D721Med (cell line): ENCODE data around the gene HEXB.

Experiments used
- DNase-seq: peaks from one replicate; pipeline ENCODE4 v3.0.0; 2011; ENCODE audit warnings: low spot score; ENCODE audit not compliant: insufficient read length
- FAIRE-seq: peaks from 2 replicates; lab custom pipeline; 2011; peaks lifted over from hg19 to GRCh38; lab: Jason Lieb, UNC
- TF ChIP-seq, protein P1 (sequence below): IDR thresholded peaks from 2 replicates; pipeline ENCODE4 v1.5.1; 2012; ENCODE audit warnings: mild to moderate bottlenecking, control low read depth; ENCODE audit not compliant: insufficient read depth; ENCODE audit errors: missing control alignments

HEXB gene

DNA sequence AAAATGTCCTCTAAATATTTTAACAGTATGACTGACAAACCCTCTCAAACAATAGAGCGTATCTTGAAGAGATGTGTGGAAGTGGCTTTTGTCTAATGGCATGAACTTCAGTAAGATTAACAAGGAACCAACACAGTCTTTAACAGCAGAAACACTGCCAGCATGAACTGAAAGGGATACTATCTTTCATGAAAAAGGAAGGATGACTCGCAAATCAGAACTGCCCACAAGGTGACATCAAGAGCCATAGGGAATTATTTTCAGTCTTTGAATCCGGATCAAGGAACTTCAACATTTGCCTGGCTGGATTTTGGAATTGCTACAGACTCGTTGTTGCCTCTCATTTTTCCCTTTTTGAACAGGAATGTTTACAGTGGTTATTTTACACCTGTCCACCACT, 5.1 kb upstream of the HEXB start:
- FAIRE-seq: no peak

DNA sequence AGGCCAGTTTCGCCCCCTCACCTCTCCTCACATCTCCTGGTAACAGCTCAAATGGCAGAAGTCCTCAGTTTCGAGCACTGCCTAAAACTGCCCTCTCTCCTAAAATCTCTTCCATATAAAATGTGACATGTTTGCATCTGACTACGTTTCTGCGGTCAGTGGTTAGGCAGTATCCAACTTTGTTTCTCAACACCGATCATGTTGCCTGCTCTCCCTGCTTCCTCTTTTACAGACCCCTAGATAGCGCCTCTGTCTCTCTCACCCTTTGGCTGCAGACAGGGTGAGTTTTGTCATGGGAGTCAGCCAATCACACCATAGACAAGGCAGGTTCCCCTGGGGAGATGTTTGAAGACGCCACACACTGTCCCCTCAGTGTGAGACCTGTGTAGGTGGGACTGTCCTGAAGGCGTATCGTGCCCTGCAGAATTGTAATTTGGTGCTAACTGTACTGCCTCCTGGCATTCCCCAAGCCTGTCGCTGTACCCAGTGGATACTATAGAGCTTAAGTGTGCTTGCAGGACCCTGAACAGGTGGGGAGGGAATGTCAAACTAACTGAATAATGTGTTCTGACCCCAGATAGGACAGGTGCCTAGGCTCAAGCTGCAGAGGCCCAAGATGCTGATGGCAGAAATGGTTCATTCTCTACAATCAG, 1.1 kb downstream of the HEXB start:
- TF ChIP-seq, protein P1, sequence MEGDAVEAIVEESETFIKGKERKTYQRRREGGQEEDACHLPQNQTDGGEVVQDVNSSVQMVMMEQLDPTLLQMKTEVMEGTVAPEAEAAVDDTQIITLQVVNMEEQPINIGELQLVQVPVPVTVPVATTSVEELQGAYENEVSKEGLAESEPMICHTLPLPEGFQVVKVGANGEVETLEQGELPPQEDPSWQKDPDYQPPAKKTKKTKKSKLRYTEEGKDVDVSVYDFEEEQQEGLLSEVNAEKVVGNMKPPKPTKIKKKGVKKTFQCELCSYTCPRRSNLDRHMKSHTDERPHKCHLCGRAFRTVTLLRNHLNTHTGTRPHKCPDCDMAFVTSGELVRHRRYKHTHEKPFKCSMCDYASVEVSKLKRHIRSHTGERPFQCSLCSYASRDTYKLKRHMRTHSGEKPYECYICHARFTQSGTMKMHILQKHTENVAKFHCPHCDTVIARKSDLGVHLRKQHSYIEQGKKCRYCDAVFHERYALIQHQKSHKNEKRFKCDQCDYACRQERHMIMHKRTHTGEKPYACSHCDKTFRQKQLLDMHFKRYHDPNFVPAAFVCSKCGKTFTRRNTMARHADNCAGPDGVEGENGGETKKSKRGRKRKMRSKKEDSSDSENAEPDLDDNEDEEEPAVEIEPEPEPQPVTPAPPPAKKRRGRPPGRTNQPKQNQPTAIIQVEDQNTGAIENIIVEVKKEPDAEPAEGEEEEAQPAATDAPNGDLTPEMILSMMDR: no peak
- no peak for DNase-seq
- FAIRE-seq: no peak

More for the DNA sequence above, 5.1 kb upstream of the HEXB start:
- TF ChIP-seq, protein P1: no peak
- no peak for DNase-seq

DNA sequence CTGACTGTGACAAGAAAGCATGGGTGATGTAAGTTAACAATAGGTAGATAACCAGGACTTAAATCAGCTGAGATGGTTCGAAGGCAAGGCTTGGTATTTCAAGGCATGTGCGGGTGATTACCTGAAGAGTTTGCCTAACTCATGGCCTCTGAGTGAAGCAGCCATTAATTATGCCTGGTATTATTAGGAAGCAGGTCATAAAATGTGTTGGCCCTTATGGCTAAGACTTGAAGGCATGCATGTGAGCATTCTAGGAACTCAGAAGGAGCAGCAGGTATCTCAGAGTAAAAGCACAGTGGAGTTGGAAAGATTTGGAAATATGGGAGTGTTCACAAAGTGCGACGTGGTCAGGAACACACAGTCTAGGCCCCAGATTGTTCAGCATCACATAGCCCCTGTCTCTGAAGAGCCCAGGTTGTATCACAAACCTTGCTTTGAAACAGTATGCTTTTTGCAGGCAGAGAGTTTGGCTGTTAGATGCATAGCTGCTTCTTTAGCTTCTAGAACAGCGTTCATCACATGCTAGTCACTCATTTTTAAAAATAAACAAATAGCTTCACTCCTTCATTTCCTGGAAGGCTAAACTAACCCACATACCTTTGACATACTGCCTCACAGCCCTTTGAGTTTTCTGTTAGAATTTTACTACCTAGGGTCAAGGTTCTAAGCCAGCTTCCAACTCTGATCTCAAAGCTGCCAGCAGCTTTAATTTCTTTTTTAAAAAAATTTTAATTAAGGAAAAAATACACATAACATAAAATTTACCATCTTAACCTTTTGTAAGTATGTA, 2.1 kb downstream of the HEXB start:
- FAIRE-seq (no peak), DNase-seq (no peak)
- TF ChIP-seq, protein P1: no peak

DNA sequence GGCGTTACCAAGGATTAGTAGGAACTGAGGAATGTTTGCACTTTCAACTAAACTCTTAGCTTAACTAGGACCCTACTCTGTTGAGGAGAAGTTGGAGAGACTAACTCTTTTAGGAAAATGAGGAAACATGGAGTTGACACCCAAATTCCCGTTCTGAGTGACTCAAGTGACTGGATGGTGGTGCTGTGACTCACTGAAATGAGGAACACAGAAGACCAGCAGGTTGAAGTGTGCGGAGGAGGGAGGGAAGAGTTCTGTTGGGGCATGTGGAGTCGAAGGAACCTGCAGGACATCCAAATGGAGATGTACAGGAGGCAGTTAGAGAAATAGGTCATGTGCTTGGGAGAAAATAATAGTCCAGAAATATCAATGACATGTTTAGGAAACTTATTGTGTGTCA, 8.2 kb downstream of the HEXB start:
- no peak for DNase-seq
- FAIRE-seq: no peak
- TF ChIP-seq, protein P1: no peak

DNA sequence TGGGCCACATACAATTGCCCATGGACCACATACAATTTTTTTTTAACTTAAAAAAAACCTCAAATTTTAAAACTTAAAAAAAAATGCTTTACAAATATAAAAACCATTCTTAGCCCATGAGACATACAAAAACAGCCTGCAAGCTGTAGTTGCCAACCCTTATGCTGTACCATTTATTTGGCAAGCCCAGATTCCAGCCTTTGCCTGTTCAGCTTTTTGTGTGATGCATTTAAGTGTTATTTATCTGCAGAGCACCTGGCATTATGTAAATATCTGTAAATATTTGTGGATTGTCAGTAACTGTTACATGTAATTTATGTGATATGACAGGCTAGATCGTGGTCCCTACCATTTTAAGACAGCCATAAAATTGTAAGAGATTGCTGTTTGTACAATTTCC, 32.6 kb downstream of the HEXB start:
- TF ChIP-seq, protein P1: no peak
- FAIRE-seq (no peak), DNase-seq (no peak)

DNA sequence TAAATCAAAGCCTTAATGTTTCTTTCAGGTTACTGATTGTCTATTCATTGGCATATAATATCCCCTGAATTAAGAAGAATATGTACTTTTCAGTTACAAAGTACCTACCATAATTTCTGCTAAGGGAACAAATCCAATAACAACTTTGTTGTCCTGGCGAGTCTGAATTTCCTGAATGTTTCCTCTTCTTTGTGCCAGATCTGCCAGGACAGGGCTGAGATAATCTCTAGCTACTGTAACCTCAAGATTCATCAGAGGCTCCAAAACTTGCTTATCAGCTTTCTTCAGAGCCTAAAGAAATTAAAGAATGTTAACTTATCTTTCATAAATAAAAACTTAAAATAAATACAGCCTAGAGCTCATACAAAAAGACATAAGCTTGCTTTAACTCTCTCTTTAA, 37.2 kb downstream of the HEXB start:
- no peak for FAIRE-seq
- no peak for DNase-seq
- TF ChIP-seq, protein P1: no peak

DNA sequence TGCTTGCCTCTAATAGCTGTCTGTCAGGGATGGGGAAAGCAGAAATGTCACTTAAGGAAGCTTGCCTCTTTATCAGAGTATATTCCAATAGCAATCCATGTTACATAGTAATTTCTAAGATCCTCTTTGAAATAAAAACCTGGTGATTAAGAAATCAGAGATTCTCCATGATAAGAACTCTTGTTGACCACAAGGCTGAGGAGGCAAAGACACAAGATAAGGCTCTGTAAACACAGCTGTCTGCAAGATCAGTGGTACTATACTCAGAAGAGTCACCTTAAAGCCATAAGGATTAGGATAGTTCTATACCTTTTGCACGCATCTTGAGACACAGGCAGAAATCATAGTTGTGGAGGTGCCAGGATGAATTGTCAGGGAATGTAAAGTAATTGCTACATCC, 40.3 kb downstream of the HEXB start:
- DNase-seq: no peak
- no peak for FAIRE-seq
- TF ChIP-seq, protein P1: no peak
